ENCODE measurements around the gene GALNT10. TPM values are rescaled to one million over a fixed set of nuclear protein-coding genes. Genes with fewer than 3 reads are reported as not detected.
A peak's percentile ranks its signal among the peaks of the same experiment; 100 is the strongest.

The GALNT10 gene
- total and polyA plus RNA-seq, 2 of the 8 experiments (the other 6 are each of a cell fraction or from before 2014, with no cell fraction given): 4.6 to 15.5 TPM

GRCh38 chr5:154390746-154391359 is 200.3 kb downstream of the GALNT10 start:
- Histone ChIP-seq H2BK15ac (ENCODE audit: low read length) (no peak overlapping the region), H3K27me3 (replicated peaks in 1 of 4; ENCODE audit: control insufficient read depth in 3 of 4, extremely low read depth in 1 of 4, insufficient read depth in 3 of 4, low read length in 3 of 4) (no peaks in the 10 kb centered on the region), H2BK20ac (ENCODE audit: low read length) (no peak overlapping the region), H3K23me2 (ENCODE audit: low read depth, low read length) (no peaks in the 10 kb centered on the region), H3K18ac (ENCODE audit: extremely low read depth, low read length) (no peak overlapping the region), H3K79me1 (ENCODE audit: low read depth, low read length) (no peaks in the 10 kb centered on the region), H4K8ac (ENCODE audit: extremely low read depth, insufficient read depth, low read length) (no peak overlapping the region), H4K20me1 (replicated peaks in 1 of 2; ENCODE audit: control insufficient read depth in 1 of 2, insufficient read depth in 2 of 2, low read length in 2 of 2) (no peaks in the 10 kb centered on the region), H2BK12ac (ENCODE audit: low read depth, low read length) (no peak overlapping the region), H2BK120ac (replicated peaks; ENCODE audit: low read depth, low read length) (no peak overlapping the region), H3K4ac (replicated peaks; ENCODE audit: insufficient read length, low read depth, low read length) (no peak overlapping the region), H3K9ac (replicated peaks in 1 of 4; ENCODE audit: extremely low read depth in 1 of 4, low read depth in 3 of 4, low read length in 3 of 4) (no peak overlapping the region), H3K4me2 (ENCODE audit: insufficient read depth in 1 of 2, low read depth in 2 of 2, low read length in 2 of 2) (no peak overlapping the region), H3K14ac (ENCODE audit: insufficient read length) (no peak overlapping the region), H3K4me1 (replicated peaks in 1 of 4; ENCODE audit: control insufficient read depth in 3 of 4, insufficient read depth in 4 of 4, low read length in 3 of 4) (peaks cover 0 to 11% (median under 1%) of the 10 kb centered on the region in 4 experiments; a peak in 5 of 7 replicates), H3K23ac (ENCODE audit: insufficient read length) (no peak overlapping the region), H2AFZ (ENCODE audit: low read length) (no peak overlapping the region), H3K27ac (ENCODE audit: low read depth, low read length) (no peak overlapping the region), H2AK5ac (ENCODE audit: low read depth, low read length) (no peak overlapping the region), H2BK5ac (ENCODE audit: low read depth, low read length) (no peak overlapping the region), H4K5ac (ENCODE audit: insufficient read length, low read depth, low read length) (no peak overlapping the region), H3K79me2 (ENCODE audit: control insufficient read depth in 1 of 2, insufficient read depth in 2 of 2, low read length in 2 of 2) (no peaks in the 10 kb centered on the region), H3K56ac (replicated peaks; ENCODE audit: insufficient read length, low read depth, low read length) (no peak overlapping the region), H3K36me3 (ENCODE audit: control insufficient read depth in 2 of 4, insufficient read depth in 4 of 4, low read length in 3 of 4) (no peaks in the 10 kb centered on the region), H4K91ac (replicated peaks; ENCODE audit: insufficient read length, low read length) (no peak overlapping the region), H3K9me3 (ENCODE audit: insufficient read depth in 2 of 2, low read depth in 1 of 2, low read length in 1 of 2) (no peaks in the 10 kb centered on the region), H3K4me3 (ENCODE audit: extremely low read depth in 1 of 4, insufficient read depth in 2 of 4, low read depth in 3 of 4, low read length in 4 of 4) (no peak overlapping the region)
- WGBS, 2 experiments (ENCODE audit: extremely low coverage in 1 of 2, insufficient coverage in 1 of 2, insufficient read length in 1 of 2, insufficient replicate concordance in 2 of 2, low coverage in 1 of 2, low lambda C conversion rate in 2 of 2, missing lambda C conversion rate in 1 of 2): 73% methylated on average over 7 of the region's 7 CpGs; no CpG with 5 or more reads in 1 of the 2 experiments
- POLR2A ChIA-PET (ENCODE audit: partially characterized antibody): no interaction called here
- CTCF ChIA-PET (ENCODE audit: partially characterized antibody): no interaction called here
- TF ChIP-seq CHD2 (IDR thresholded peaks at IDR 0.05; ENCODE audit: low read length) (no peak), TEAD4 (IDR thresholded peaks at IDR 0.05; ENCODE audit: low read depth, low read length) (peak; percentile 73)
- DNase-seq (ENCODE audit: low read depth in 1 of 2, low spot score in 2 of 2): no peak
- no peak for FAIRE-seq
